ENCODE results near the gene LIFR.

- no peak for TF ChIP-seq FOSL1 (IDR thresholded peaks at IDR 0.05; ENCODE audit: low read depth)
- no peak for TF ChIP-seq MAX (IDR thresholded peaks at IDR 0.05)
- TF ChIP-seq CTCF (IDR thresholded peaks at IDR 0.05 in 2 of 3, conservative IDR thresholded peaks at IDR 0.05 in 1 of 3; ENCODE audit: borderline replicate concordance in 1 of 3, insufficient read depth in 1 of 3, low read depth in 2 of 3, low read length in 2 of 3) = no peak
- TF ChIP-seq POLR2A (IDR thresholded peaks at IDR 0.05; ENCODE audit: borderline replicate concordance, extremely low read depth, insufficient read depth, insufficient read length) = no peak
- TF ChIP-seq RAD21 (IDR thresholded peaks at IDR 0.05; ENCODE audit: low read depth) = no peak
- no peak for TF ChIP-seq JUND (IDR thresholded peaks at IDR 0.05)
- TF ChIP-seq EZH2phosphoT487 (IDR thresholded peaks at IDR 0.05; ENCODE audit: borderline replicate concordance) = no peak
- TF ChIP-seq ATF3 (IDR thresholded peaks at IDR 0.05) = no peak
These were observed 110.4 kb downstream of the LIFR start for GRCh38 chr5:38446029-38446522.

All from HCT116 (cell line).